GM18498 (cell line): ENCODE measurements around the gene ASZ1.
"Not testable (repeated sequence)": the region's sequence is repeated elsewhere in the genome, so short reads cannot be mapped to it uniquely, and the experiment has no call there.

Experiments used
- ATAC-seq: cut with Tn5 transposase; IDR thresholded peaks from one replicate; pipeline ENCODE4 v1.9.1; 2021; ENCODE audit warnings: mild to moderate bottlenecking, moderate library complexity; ENCODE audit not compliant: unreplicated experiment

Gene ASZ1

GRCh38 chr7:117427258-117427701 is at the start of gene ASZ1:
ASZ1 (minus strand) TSS chr7:117427493; CDS start chr7:117427460, 33 bp downstream.
- no peak for ATAC-seq

GRCh38 chr7:117476557-117477215 is 49.4 kb upstream of the ASZ1 start:
- ATAC-seq: no peak

GRCh38 chr7:117472335-117472734 is 45.0 kb upstream of the ASZ1 start:
- ATAC-seq: no peak

GRCh38 chr7:117470777-117471176 is 43.5 kb upstream of the ASZ1 start:
- peak; percentile 72 for ATAC-seq

- ATAC-seq: no peak
These were observed 40.9 kb upstream of the ASZ1 start for GRCh38 chr7:117468174-117468573.

GRCh38 chr7:117460815-117461214 is 33.5 kb upstream of the ASZ1 start:
- ATAC-seq: not testable (repeated sequence)

GRCh38 chr7:117459735-117460134 is 32.4 kb upstream of the ASZ1 start:
- no peak for ATAC-seq

GRCh38 chr7:117458977-117459583 is 31.8 kb upstream of the ASZ1 start:
- no peak for ATAC-seq

GRCh38 chr7:117448655-117449054 is 21.4 kb upstream of the ASZ1 start:
- no peak for ATAC-seq

GRCh38 chr7:117446220-117446815 is 19.0 kb upstream of the ASZ1 start:
- ATAC-seq: no peak

- ATAC-seq: no peak
These were observed 17.9 kb upstream of the ASZ1 start for GRCh38 chr7:117445206-117445605.

GRCh38 chr7:117444646-117445045 is 17.4 kb upstream of the ASZ1 start:
- ATAC-seq: no peak

GRCh38 chr7:117435475-117436043 is 8.3 kb upstream of the ASZ1 start:
- ATAC-seq: peak; percentile 94

GRCh38 chr7:117424090-117424829 is 3.0 kb downstream of the ASZ1 start:
- ATAC-seq: peak; percentile 61

- ATAC-seq: not testable (repeated sequence)
These were observed 12.7 kb downstream of the ASZ1 start for GRCh38 chr7:117414591-117414990.

GRCh38 chr7:117412946-117413559 is 14.2 kb downstream of the ASZ1 start:
- no peak for ATAC-seq

- ATAC-seq: no peak
These were observed 14.9 kb downstream of the ASZ1 start for GRCh38 chr7:117412390-117412789.

GRCh38 chr7:117411539-117411938 is 15.8 kb downstream of the ASZ1 start:
- no peak for ATAC-seq

GRCh38 chr7:117408831-117409230 is 18.5 kb downstream of the ASZ1 start:
- ATAC-seq: no peak

- ATAC-seq: no peak
These were observed 21.8 kb downstream of the ASZ1 start for GRCh38 chr7:117405519-117405918.

GRCh38 chr7:117403737-117404136 is 23.6 kb downstream of the ASZ1 start:
- ATAC-seq: no peak
